Smooth muscle cell (in vitro differentiated cells): ENCODE data around the gene ANTXR2. TPM values are rescaled to one million over a fixed set of nuclear protein-coding genes. Genes with fewer than 3 reads are reported as not detected.

ENCODE experiments used
- DNase-seq: peaks from one replicate; lab custom pipeline; 2025; ENCODE audit not compliant: unreplicated experiment; lab: John Stamatoyannopoulos, UW
- H2AFZ ChIP-seq: fragments of 200-600 bp; sonication (generic); 2 replicates; pipeline ENCODE4 v1.6.0; 2016; ENCODE audit warnings: antibody characterized with exemption, low read depth, mild to moderate bottlenecking
- H3F3A ChIP-seq: fragments of 200-600 bp; sonication (generic); 2 replicates; pipeline ENCODE4 v1.6.0; 2017; ENCODE audit warnings: antibody characterized with exemption, low read depth
- H3K27ac ChIP-seq: fragments of 200-600 bp; sonication (generic); 2 replicates; pipeline ENCODE4 v1.5.1; 2016; ENCODE audit warnings: low read depth, mild to moderate bottlenecking
- H3K27me3 ChIP-seq: fragments of 200-600 bp; sonication (generic); 2 replicates; pipeline ENCODE4 v1.6.1; 2016; ENCODE audit warnings: low read depth, mild to moderate bottlenecking
- H3K36me3 ChIP-seq: fragments of 200-600 bp; sonication (generic); 2 replicates; pipeline ENCODE4 v1.5.1; 2016; ENCODE audit warnings: low read depth
- H3K4me1 ChIP-seq: fragments of 200-600 bp; sonication (generic); 2 replicates; pipeline ENCODE4 v1.5.1; 2016; ENCODE audit warnings: low read depth
- H3K4me2 ChIP-seq: fragments of 200-600 bp; sonication (generic); 2 replicates; pipeline ENCODE4 v1.6.0; 2016; ENCODE audit warnings: mild to moderate bottlenecking
- H3K4me3 ChIP-seq: fragments of 200-600 bp; sonication (generic); 2 replicates; pipeline ENCODE4 v1.5.1; 2016; ENCODE audit warnings: mild to moderate bottlenecking
- H3K79me2 ChIP-seq: fragments of 200-600 bp; sonication (generic); 2 replicates; pipeline ENCODE4 v1.6.0; 2016; ENCODE audit warnings: low read depth, mild to moderate bottlenecking
- H3K9ac ChIP-seq: fragments of 200-600 bp; sonication (generic); 2 replicates; pipeline ENCODE4 v1.6.0; 2016; ENCODE audit warnings: low read depth
- H3K9me3 ChIP-seq: fragments of 200-600 bp; sonication (generic); replicated peaks from 2 replicates; pipeline ENCODE4 v1.5.1; 2016; ENCODE audit warnings: low read depth
- H4K20me1 ChIP-seq: fragments of 200-600 bp; sonication (generic); 2 replicates; pipeline ENCODE4 v1.6.0; 2016; ENCODE audit warnings: low read depth
- CTCF ChIP-seq: fragments of 200-600 bp; sonication (generic); IDR thresholded peaks from 2 replicates; pipeline ENCODE4 v1.5.1; 2017; ENCODE audit warnings: borderline replicate concordance, mild to moderate bottlenecking, antibody characterized with exemption; ENCODE audit not compliant: insufficient read depth, poor library complexity, severe bottlenecking
- whole genome bisulfite sequencing: methylation state at CpG from one replicate; pipeline ENCODE4 v1.1.7; 2016; ENCODE audit warnings: low lambda C conversion rate; 5-methylcytosine and 5-hydroxymethylcytosine counted together
- polyA plus RNA-seq: library from polyadenylated mRNA; unstranded; fragments of >200 nt; fragmentation: Nextera tagmentation; extraction: Ambion mirVana; gene quantifications from 2 replicates; pipeline ENCODE4 v1.2.1, GENCODE V29; 2016
- total RNA-seq: library from RNA; depleted of rRNA; stranded (reverse); fragments of >200 nt; gene quantifications from 2 replicates; pipeline ENCODE4 v1.2.3, GENCODE V29; 2014

ANTXR2 gene
- total and polyA plus RNA-seq, 2 experiments from 2014 or later: 67.6 to 74.5 TPM

- Histone ChIP-seq H3K9me3 (no peaks in the 10 kb centered on the region), H3K36me3 (no peaks in the 10 kb centered on the region), H3K4me2 (no peak overlapping the region), H3K4me1 (peaks cover 6% of the 10 kb centered on the region), H3K27ac (no peak overlapping the region), H3F3A (no peaks in the 10 kb centered on the region), H2AFZ (no peak overlapping the region), H3K4me3 (no peak overlapping the region), H3K9ac (no peak overlapping the region), H3K79me2 (no peaks in the 10 kb centered on the region), H4K20me1 (no peaks in the 10 kb centered on the region), H3K27me3 (no peaks in the 10 kb centered on the region)
- DNase-seq: no peak
- no peak for TF ChIP-seq CTCF
Measured at GRCh38 chr4:80101792-80102116, 28.7 kb upstream of the ANTXR2 start.

DNA sequence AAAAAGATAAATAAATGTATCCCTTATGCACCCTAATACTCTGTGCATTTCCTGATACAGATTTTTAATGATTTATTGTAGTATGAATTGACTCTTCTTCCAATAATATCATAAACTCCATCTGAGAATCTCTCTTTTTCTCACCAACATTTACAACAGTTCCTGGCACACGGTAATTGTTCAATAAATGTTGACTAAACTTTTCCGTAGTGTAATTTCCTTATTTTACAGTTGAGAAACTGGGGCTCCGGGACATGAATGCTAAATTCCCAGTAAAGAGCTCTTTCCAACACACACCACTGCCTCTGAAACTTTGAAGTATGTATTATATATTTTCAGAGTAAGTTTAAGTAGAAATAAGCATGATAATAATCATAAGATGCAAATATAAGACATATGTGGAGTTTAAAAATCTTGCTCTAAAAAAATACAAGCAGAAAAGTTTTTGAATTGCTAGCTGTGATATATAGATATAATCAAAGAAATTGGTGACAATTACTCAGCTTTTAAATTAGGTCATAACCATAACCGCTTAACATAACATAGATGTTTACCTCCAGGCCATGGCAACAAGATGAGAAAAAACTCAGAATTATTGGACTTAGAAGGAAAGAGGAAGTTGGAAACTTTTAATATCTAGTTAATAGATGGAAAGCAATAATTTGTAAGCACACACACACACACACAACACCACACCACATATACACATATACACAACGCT, 28.2 kb upstream of the ANTXR2 start:
- Histone ChIP-seq H3K79me2 (no peaks in the 10 kb centered on the region), H2AFZ (no peak overlapping the region), H3K4me2 (no peak overlapping the region), H3K4me1 (peaks cover 6% of the 10 kb centered on the region), H3K9ac (no peak overlapping the region), H3K27ac (no peak overlapping the region), H3K36me3 (no peaks in the 10 kb centered on the region), H3F3A (no peaks in the 10 kb centered on the region), H3K27me3 (no peaks in the 10 kb centered on the region), H4K20me1 (no peaks in the 10 kb centered on the region), H3K4me3 (no peak overlapping the region), H3K9me3 (no peaks in the 10 kb centered on the region)
- TF ChIP-seq CTCF: no peak
- WGBS: 96% methylated on average over 5 of the region's 5 CpGs
- DNase-seq: no peak

DNA sequence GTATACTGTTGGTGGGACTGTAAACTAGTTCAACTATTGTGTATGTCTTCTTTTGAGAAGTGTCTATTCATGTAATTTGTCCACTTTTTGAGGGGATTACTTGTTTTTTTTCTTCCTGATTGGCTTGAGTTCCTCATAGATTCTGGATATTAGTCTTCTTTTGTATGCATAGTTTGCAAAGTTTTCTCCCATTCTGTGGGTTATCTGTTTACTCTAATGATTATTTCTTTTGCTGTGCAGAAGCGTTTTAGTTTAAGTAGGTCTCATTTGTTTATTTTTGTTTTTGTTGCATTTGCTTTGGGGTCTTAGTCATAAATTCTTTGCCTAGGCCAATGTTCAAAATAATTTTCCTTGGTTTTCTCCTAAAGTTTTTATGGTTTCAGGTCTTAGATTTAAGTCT, 26.6 kb upstream of the ANTXR2 start:
- no peak overlapping the region for H3K4me3 ChIP-seq
- 44% methylated on average over 1 of the region's 1 CpG for WGBS
- H3F3A ChIP-seq: no peaks in the 10 kb centered on the region
- no peak overlapping the region for H2AFZ ChIP-seq
- peaks cover 6% of the 10 kb centered on the region for H3K4me1 ChIP-seq
- no peaks in the 10 kb centered on the region for H3K36me3 ChIP-seq
- no peak overlapping the region for H3K27ac ChIP-seq
- DNase-seq: no peak
- H3K27me3 ChIP-seq: no peaks in the 10 kb centered on the region
- H4K20me1 ChIP-seq: no peaks in the 10 kb centered on the region
- no peak for TF ChIP-seq CTCF
- no peaks in the 10 kb centered on the region for H3K9me3 ChIP-seq
- H3K9ac ChIP-seq: no peak overlapping the region
- no peaks in the 10 kb centered on the region for H3K79me2 ChIP-seq
- no peak overlapping the region for H3K4me2 ChIP-seq

GRCh38 chr4:80098635-80099034, 25.6 kb upstream of the ANTXR2 start:
- no peaks in the 10 kb centered on the region for H4K20me1 ChIP-seq
- no peak for TF ChIP-seq CTCF
- H3K79me2 ChIP-seq: no peaks in the 10 kb centered on the region
- H2AFZ ChIP-seq: no peak overlapping the region
- no peak overlapping the region for H3K9ac ChIP-seq
- H3K27ac ChIP-seq: no peak overlapping the region
- H3K4me2 ChIP-seq: no peak overlapping the region
- DNase-seq: no peak
- peaks cover 6% of the 10 kb centered on the region for H3K4me1 ChIP-seq
- no peaks in the 10 kb centered on the region for H3K27me3 ChIP-seq
- H3K4me3 ChIP-seq: no peak overlapping the region
- no peaks in the 10 kb centered on the region for H3F3A ChIP-seq
- H3K9me3 ChIP-seq: no peaks in the 10 kb centered on the region
- no peaks in the 10 kb centered on the region for H3K36me3 ChIP-seq
- WGBS: 86% methylated on average over 1 of the region's 1 CpG
